ENCODE data around the gene MLIP. TPM values are rescaled to one million over a fixed set of nuclear protein-coding genes. Genes with fewer than 3 reads are reported as not detected.

MLIP gene
- polyA plus RNA-seq, 4 donors: 0.25 to 1.3 (median 0.78) TPM

GRCh38 chr6:54273214-54273820, 162.1 kb downstream of the MLIP start:
- no peak for DNase-seq (ENCODE audit: low read depth in 4 of 4, low spot score in 3 of 4)

DNA sequence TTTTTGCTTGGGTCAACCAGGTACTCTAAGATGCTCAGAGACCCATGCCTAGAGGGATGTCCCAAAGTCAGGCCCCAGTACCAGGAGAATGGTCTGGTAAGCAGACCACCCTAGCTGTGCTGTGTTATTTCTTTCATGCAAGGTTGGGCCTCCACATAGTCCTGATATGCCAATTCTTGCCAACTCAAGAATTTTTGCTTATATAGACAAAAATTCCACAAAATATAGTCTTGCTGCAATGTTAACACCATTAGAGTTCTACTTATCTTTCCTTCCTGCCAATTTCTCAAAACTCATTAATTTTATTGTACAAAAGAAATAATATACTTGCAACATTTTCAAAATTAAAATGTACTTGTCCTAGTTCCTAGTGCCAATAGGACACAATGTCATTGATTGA, 163.1 kb downstream of the MLIP start:
- DNase-seq (ENCODE audit: low read depth in 4 of 4, low spot score in 3 of 4): no peak

DNA sequence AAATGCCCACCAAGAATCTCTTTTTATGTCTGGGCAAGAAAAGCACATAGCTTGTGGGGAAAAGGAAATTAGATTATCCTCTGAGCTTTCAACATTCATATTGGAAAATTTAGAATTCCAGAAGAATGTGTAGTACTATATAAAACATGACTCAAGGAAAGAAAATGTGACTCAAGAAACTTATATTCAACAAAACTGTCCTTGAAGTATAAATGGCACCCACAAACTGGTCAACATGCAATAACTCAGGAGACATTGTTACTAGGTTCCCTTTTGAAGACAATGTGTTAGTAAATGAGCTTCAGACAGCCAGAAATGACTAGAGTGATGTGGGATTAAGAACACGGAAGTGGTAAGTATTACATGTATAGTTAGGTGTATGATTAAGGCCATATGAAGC, 170.9 kb downstream of the MLIP start:
- DNase-seq (ENCODE audit: low read depth in 4 of 4, low spot score in 3 of 4): no peak

GRCh38 chr6:54284161-54284860, 173.1 kb downstream of the MLIP start:
- no peak for DNase-seq (ENCODE audit: low read depth in 4 of 4, low spot score in 3 of 4)

- no peak for DNase-seq (ENCODE audit: low read depth in 4 of 4, low spot score in 3 of 4)
Observed at GRCh38 chr6:54285595-54285994, 174.4 kb downstream of the MLIP start.

- no peak for DNase-seq (ENCODE audit: low read depth in 4 of 4, low spot score in 3 of 4)
Observed at GRCh38 chr6:54286141-54286540, 174.9 kb downstream of the MLIP start.

DNA sequence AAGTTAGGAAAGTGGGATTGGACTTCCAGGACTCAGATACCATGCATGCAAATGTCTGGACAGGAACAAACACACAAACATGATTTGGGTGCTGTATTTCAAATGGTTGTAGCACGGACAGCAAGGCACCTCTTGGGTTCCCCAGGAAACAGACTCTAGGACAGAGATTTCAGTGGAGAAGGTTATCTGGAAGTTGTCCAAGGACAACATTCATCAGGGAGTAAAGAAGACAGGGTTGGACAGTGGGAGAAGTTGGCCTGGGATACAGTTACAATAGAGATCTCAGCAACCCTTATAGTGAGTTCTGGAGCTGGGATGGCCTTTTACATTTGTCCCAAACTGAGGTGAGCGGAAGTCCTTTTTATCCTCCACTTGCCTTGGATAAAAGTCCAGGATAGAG, 177.2 kb downstream of the MLIP start:
- DNase-seq (ENCODE audit: low read depth in 4 of 4, low spot score in 3 of 4): no peak

GRCh38 chr6:54289426-54289825, 178.2 kb downstream of the MLIP start:
- no peak for DNase-seq (ENCODE audit: low read depth in 4 of 4, low spot score in 3 of 4)

DNA sequence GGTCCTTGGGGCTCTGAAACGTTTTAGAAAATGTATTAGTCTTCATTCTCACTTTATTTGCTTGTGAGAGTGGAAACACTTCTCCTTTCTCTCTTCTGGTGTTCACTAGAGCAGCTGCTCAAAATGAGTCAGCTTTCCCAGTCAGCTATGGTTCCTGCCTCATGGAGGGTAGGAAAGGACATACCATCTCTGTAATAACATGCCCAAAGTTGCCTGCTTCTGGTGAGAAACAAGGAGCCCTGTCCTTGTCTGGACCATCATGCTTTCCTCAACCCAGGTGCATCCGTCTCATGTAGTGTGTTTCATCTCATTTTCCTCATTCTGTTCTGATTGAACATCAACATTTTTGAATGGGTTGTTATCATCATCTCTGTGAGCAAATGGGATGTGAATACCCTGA, 179.9 kb downstream of the MLIP start:
- DNase-seq (ENCODE audit: low read depth in 4 of 4, low spot score in 3 of 4): no peak

- no peak for DNase-seq (ENCODE audit: low read depth in 4 of 4, low spot score in 3 of 4)
Observed at GRCh38 chr6:54291738-54292137, 180.5 kb downstream of the MLIP start.

- no peak for DNase-seq (ENCODE audit: low read depth in 4 of 4, low spot score in 3 of 4)
Observed at GRCh38 chr6:54294965-54295532, 183.8 kb downstream of the MLIP start.

- DNase-seq (ENCODE audit: low read depth in 4 of 4, low spot score in 3 of 4): no peak
Observed at GRCh38 chr6:54299542-54300269, 188.5 kb downstream of the MLIP start.

DNA sequence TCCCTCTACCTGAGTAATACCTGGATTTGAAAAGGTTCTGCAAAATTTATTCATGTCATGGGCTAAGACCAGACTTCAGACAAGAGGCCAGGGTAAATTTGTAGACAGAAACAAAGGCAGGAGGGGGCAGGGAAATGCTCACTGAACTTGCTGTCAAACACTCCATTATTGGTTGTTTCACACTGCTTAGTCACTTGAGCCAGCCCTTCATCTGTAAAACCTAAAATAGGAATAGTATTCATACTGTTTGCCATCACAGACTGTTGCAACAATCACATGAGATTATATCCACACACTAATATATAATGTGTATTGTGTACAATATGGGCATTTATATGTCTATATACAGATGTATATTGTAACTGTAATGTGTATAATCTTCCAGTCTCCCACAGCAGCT, 190.5 kb downstream of the MLIP start:
- DNase-seq (ENCODE audit: low read depth in 4 of 4, low spot score in 3 of 4): no peak

GRCh38 chr6:54307439-54307910, 196.2 kb downstream of the MLIP start:
- DNase-seq (ENCODE audit: low read depth in 4 of 4, low spot score in 3 of 4): peak in 1 of 4 donors; percentile 26

GRCh38 chr6:54308289-54308985, 197.2 kb downstream of the MLIP start, which contains the start of gene TINAG:
TSS of gene TINAG (plus strand) at chr6:54308441. CDS start at chr6:54308551, 110 bp downstream.
- no peak for DNase-seq (ENCODE audit: low read depth in 4 of 4, low spot score in 3 of 4)

GRCh38 chr6:54308986-54309315, 197.7 kb downstream of the MLIP start:
- DNase-seq (ENCODE audit: low read depth in 4 of 4, low spot score in 3 of 4): no peak

DNA sequence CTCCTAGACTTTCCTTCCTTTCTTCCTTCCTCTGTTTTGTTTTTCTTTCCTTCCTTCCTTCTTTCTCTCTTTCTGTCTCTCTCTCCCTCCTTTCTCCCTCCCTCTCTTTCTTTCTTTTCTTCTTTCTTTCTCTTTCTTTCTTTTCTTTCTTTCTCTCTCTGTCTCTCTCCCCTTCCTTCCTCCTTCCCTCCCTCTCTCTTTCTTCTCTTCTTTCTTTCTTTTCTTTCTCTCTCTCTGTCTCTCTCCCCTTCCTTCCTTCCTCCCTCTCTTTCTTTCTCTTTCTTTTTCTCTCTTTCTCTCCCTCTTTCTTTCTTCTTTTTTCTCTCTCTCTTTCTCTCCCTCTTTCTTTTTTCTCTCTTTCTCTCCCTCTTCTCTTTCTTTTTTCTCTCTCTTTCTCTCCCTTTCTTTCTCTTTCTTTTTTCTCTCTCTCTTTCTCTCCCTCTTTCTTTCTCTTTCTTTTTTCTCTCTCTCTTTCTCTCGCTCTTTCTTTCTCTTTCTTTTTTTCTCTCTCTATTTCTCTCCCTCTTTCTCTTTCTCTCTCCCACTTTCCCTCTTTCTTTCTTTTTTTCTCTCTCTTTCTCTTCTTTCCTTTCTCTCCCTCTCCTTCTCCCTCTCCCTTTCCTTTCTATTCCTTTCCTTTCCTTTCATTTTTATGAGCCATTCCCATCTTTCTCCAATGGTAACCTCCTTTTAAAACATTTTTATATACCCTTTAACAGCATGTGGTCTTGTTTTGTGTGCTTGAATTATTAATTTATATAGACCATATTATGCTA, 199.3 kb downstream of the MLIP start:
- no peak for DNase-seq (ENCODE audit: low read depth in 4 of 4, low spot score in 3 of 4)

GRCh38 chr6:54315656-54316055, 204.4 kb downstream of the MLIP start:
- DNase-seq (ENCODE audit: low read depth in 4 of 4, low spot score in 3 of 4): no peak

All from right renal pelvis (tissue), 4 donors.